ENCODE measurements around the gene SRP68. TPM values are rescaled to one million over a fixed set of nuclear protein-coding genes. Genes with fewer than 3 reads are reported as not detected.

Gene SRP68
- 30.8 TPM for total RNA-seq

GRCh38 chr17:76072148-76072858 is at the start of gene SRP68:
TSS of gene SRP68 (minus strand) at chr17:76072517. CDS start at chr17:76072491, 26 bp downstream.
- DNase-seq (ENCODE audit: low spot score): peak; percentile 96
- peak; percentile 99 for ATAC-seq

- ATAC-seq: peak; percentile 32
- DNase-seq (ENCODE audit: low spot score): no peak
These were observed 49.7 kb upstream of the SRP68 start for GRCh38 chr17:76121932-76122430.

- no peak for DNase-seq (ENCODE audit: low spot score)
- no peak for ATAC-seq
These were observed 48.3 kb upstream of the SRP68 start for GRCh38 chr17:76120658-76121008.

- ATAC-seq: no peak
- no peak for DNase-seq (ENCODE audit: low spot score)
These were observed 47.4 kb upstream of the SRP68 start for GRCh38 chr17:76119409-76120371.

- ATAC-seq (no peak), DNase-seq (ENCODE audit: low spot score) (no peak)
These were observed 42.9 kb upstream of the SRP68 start for GRCh38 chr17:76115138-76115754.

GRCh38 chr17:76111956-76112355 is 39.6 kb upstream of the SRP68 start:
- DNase-seq (ENCODE audit: low spot score) (no peak), ATAC-seq (no peak)

GRCh38 chr17:76107509-76107908 is 35.2 kb upstream of the SRP68 start:
- no peak for DNase-seq (ENCODE audit: low spot score)
- no peak for ATAC-seq

- DNase-seq (ENCODE audit: low spot score) (no peak), ATAC-seq (no peak)
These were observed 34.4 kb upstream of the SRP68 start for GRCh38 chr17:76106703-76107102.

- no peak for DNase-seq (ENCODE audit: low spot score)
- no peak for ATAC-seq
These were observed 32.5 kb upstream of the SRP68 start for GRCh38 chr17:76104896-76105231.

GRCh38 chr17:76104140-76104895 is 32.0 kb upstream of the SRP68 start:
- ATAC-seq (peak; percentile 8), DNase-seq (ENCODE audit: low spot score) (no peak)

GRCh38 chr17:76103274-76104139 is 31.2 kb upstream of the SRP68 start, which contains the start of gene EXOC7:
TSS of gene EXOC7 (minus strand) at chr17:76103787. CDS start at chr17:76103692, 95 bp downstream.
- peak; percentile 93 for DNase-seq (ENCODE audit: low spot score)

GRCh38 chr17:76102944-76103273 is 30.6 kb upstream of the SRP68 start:
- ATAC-seq (peak; percentile 41), DNase-seq (ENCODE audit: low spot score) (no peak)

More at GRCh38 chr17:76103274-76104139, 31.2 kb upstream of the SRP68 start, which contains the start of gene EXOC7:
- ATAC-seq: peak; percentile 97

GRCh38 chr17:76097716-76098295 is 25.5 kb upstream of the SRP68 start:
- ATAC-seq (no peak), DNase-seq (ENCODE audit: low spot score) (no peak)

GRCh38 chr17:76095943-76096342 is 23.6 kb upstream of the SRP68 start:
- DNase-seq (ENCODE audit: low spot score): no peak

GRCh38 chr17:76094046-76094445 is 21.7 kb upstream of the SRP68 start:
- ATAC-seq (no peak), DNase-seq (ENCODE audit: low spot score) (no peak)

More at GRCh38 chr17:76095943-76096342, 23.6 kb upstream of the SRP68 start:
- ATAC-seq: no peak

- no peak for DNase-seq (ENCODE audit: low spot score)
- no peak for ATAC-seq
These were observed 20.5 kb upstream of the SRP68 start for GRCh38 chr17:76092526-76093413.

- ATAC-seq (no peak), DNase-seq (ENCODE audit: low spot score) (no peak)
These were observed 19.4 kb upstream of the SRP68 start for GRCh38 chr17:76091526-76092286.

Measured in left lobe of liver (tissue), 2 donors.